WERI-Rb-1 (cell line): ENCODE results near the gene MESD.

Experiments
- DNase-seq: peaks from one replicate; pipeline ENCODE4 v3.0.0-alpha.2; 2020
- H3K27ac ChIP-seq: fragments of 250-450 bp; sonication (Bioruptor Pico); 2 replicates; pipeline ENCODE4 v1.5.1; 2020; ENCODE audit warnings: mild to moderate bottlenecking, moderate library complexity
- H3K27me3 ChIP-seq: fragments of 250-450 bp; sonication (Bioruptor Pico); 2 replicates; pipeline ENCODE4 v1.5.1; 2021; ENCODE audit warnings: mild to moderate bottlenecking, low read depth, moderate library complexity; ENCODE audit not compliant: insufficient read depth, severe bottlenecking
- H3K36me3 ChIP-seq: fragments of 250-450 bp; sonication (Bioruptor Pico); 2 replicates; pipeline ENCODE4 v1.5.1; 2020; ENCODE audit warnings: mild to moderate bottlenecking, moderate library complexity
- H3K4me3 ChIP-seq: 2 replicates; pipeline ENCODE4 v1.5.1; 2011; ENCODE audit warnings: low read depth, mild to moderate bottlenecking, control low read depth, low read length
- H3K9me3 ChIP-seq: fragments of 250-450 bp; sonication (Bioruptor Pico); 2 replicates; pipeline ENCODE4 v1.5.1; 2021; ENCODE audit warnings: mild to moderate bottlenecking, moderate library complexity; ENCODE audit not compliant: severe bottlenecking
- CTCF ChIP-seq: IDR thresholded peaks from 2 replicates; pipeline ENCODE4 v1.5.1; 2011; ENCODE audit warnings: low read depth, mild to moderate bottlenecking, control low read depth, inconsistent platforms, low read length

MESD gene

GRCh38 chr15:80942266-80942665, 47.4 kb downstream of the MESD start:
- Histone ChIP-seq H3K4me3 (no peak overlapping the region), H3K27me3 (no peaks in the 10 kb centered on the region), H3K27ac (no peak overlapping the region), H3K9me3 (no peaks in the 10 kb centered on the region), H3K36me3 (peaks cover 2% of the 10 kb centered on the region)
- DNase-seq, result no peak
- no peak for TF ChIP-seq CTCF

GRCh38 chr15:80940851-80941250, 48.8 kb downstream of the MESD start:
- no peak for TF ChIP-seq CTCF
- no peak overlapping the region for H3K4me3 ChIP-seq
- no peaks in the 10 kb centered on the region for H3K27me3 ChIP-seq
- no peak for DNase-seq
- H3K36me3 ChIP-seq, result no peaks in the 10 kb centered on the region
- no peak overlapping the region for H3K27ac ChIP-seq
- no peaks in the 10 kb centered on the region for H3K9me3 ChIP-seq

- H3K27ac ChIP-seq, result no peak overlapping the region
- H3K27me3 ChIP-seq, result no peaks in the 10 kb centered on the region
- no peaks in the 10 kb centered on the region for H3K9me3 ChIP-seq
- no peak for DNase-seq
- no peak overlapping the region for H3K4me3 ChIP-seq
- TF ChIP-seq CTCF, result no peak
- no peaks in the 10 kb centered on the region for H3K36me3 ChIP-seq
Measured at GRCh38 chr15:80940331-80940730, 49.3 kb downstream of the MESD start.

GRCh38 chr15:80939216-80939615, 50.4 kb downstream of the MESD start:
- no peak for TF ChIP-seq CTCF
- no peak overlapping the region for H3K4me3 ChIP-seq
- H3K27ac ChIP-seq, result no peak overlapping the region
- no peaks in the 10 kb centered on the region for H3K9me3 ChIP-seq
- no peaks in the 10 kb centered on the region for H3K27me3 ChIP-seq
- DNase-seq, result no peak
- no peaks in the 10 kb centered on the region for H3K36me3 ChIP-seq

GRCh38 chr15:80937718-80938117, 51.9 kb downstream of the MESD start:
- DNase-seq, result no peak
- Histone ChIP-seq H3K27ac (no peak overlapping the region), H3K36me3 (no peaks in the 10 kb centered on the region), H3K4me3 (no peak overlapping the region), H3K9me3 (no peaks in the 10 kb centered on the region), H3K27me3 (no peaks in the 10 kb centered on the region)
- TF ChIP-seq CTCF, result no peak

- Histone ChIP-seq H3K36me3 (no peaks in the 10 kb centered on the region), H3K4me3 (no peak overlapping the region), H3K27me3 (no peaks in the 10 kb centered on the region), H3K27ac (no peak overlapping the region), H3K9me3 (no peaks in the 10 kb centered on the region)
- no peak for DNase-seq
- TF ChIP-seq CTCF, result 0 out of 2 replicates have a peak, but pooled peaks have one; percentile 2
Measured at GRCh38 chr15:80936288-80937078, 53.1 kb downstream of the MESD start.
